GM23338 (cell line): ENCODE measurements around the gene PIK3IP1. TPM values are rescaled to one million over a fixed set of nuclear protein-coding genes. Genes with fewer than 3 reads are reported as not detected.

Experiments
- ATAC-seq: fragments of 200-7000 bp; cut with Tn5 transposase; 3 replicates; pipeline ENCODE4 v1.9.1; 2020
- DNase-seq: peaks from one replicate; pipeline ENCODE4 v3.0.0-alpha.2; 2015; ENCODE audit warnings: low spot score
- H2AFZ ChIP-seq: fragments of 200-600 bp; sonication (generic); 2 replicates; pipeline ENCODE4 v1.8.0; 2016; ENCODE audit warnings: antibody characterized with exemption, mild to moderate bottlenecking, moderate library complexity
- H3F3A ChIP-seq: fragments of 200-600 bp; sonication (generic); replicated peaks from 2 replicates; pipeline ENCODE4 v1.8.0; 2017; ENCODE audit warnings: antibody characterized with exemption, mixed run types, low read depth
- H3K27ac ChIP-seq: fragments of 200-600 bp; sonication (generic); 2 replicates; pipeline ENCODE4 v1.6.1; 2016; ENCODE audit warnings: low read depth
- H3K27me3 ChIP-seq: fragments of 200-600 bp; sonication (generic); 2 replicates; pipeline ENCODE4 v1.8.0; 2016; ENCODE audit warnings: mild to moderate bottlenecking, mixed run types, moderate library complexity; ENCODE audit not compliant: insufficient read depth
- H3K36me3 ChIP-seq: fragments of 200-600 bp; sonication (generic); 2 replicates; pipeline ENCODE4 v1.8.0; 2016; ENCODE audit warnings: mild to moderate bottlenecking; ENCODE audit not compliant: insufficient read depth
- H3K4me1 ChIP-seq: fragments of 200-600 bp; sonication (generic); 2 replicates; pipeline ENCODE4 v1.8.0; 2016; ENCODE audit warnings: mild to moderate bottlenecking, moderate library complexity; ENCODE audit not compliant: insufficient read depth
- H3K4me2 ChIP-seq: fragments of 200-600 bp; sonication (generic); 2 replicates; pipeline ENCODE4 v1.7.1; 2017; ENCODE audit warnings: mixed run types
- H3K4me3 ChIP-seq: fragments of 200-600 bp; sonication (generic); 2 replicates; pipeline ENCODE4 v1.6.1; 2016; ENCODE audit warnings: mixed run types
- H3K79me2 ChIP-seq: fragments of 200-600 bp; sonication (generic); replicated peaks from 2 replicates; pipeline ENCODE4 v1.8.0; 2017; ENCODE audit warnings: mild to moderate bottlenecking; ENCODE audit not compliant: insufficient read depth
- H3K9me2 ChIP-seq: fragments of 200-600 bp; sonication (generic); 2 replicates; pipeline ENCODE4 v1.8.0; 2017; ENCODE audit not compliant: insufficient read depth
- H4K20me1 ChIP-seq: fragments of 200-600 bp; sonication (generic); replicated peaks from 2 replicates; pipeline ENCODE4 v1.8.0; 2017; ENCODE audit warnings: mild to moderate bottlenecking; ENCODE audit not compliant: insufficient read depth
- H3K27ac Mint-ChIP-seq: 2 replicates; pipeline ENCODE4 v1.8.0; 2020; ENCODE audit warnings: inconsistent platforms, mild to moderate bottlenecking, moderate library complexity, mixed read lengths
- H3K27me3 Mint-ChIP-seq: 3 replicates; pipeline ENCODE4 v1.8.0; 2022; ENCODE audit warnings: low read depth, mild to moderate bottlenecking, moderate library complexity, mixed read lengths, inconsistent platforms; ENCODE audit not compliant: insufficient read depth, poor library complexity
- H3K36me3 Mint-ChIP-seq: 3 replicates; pipeline ENCODE4 v1.8.0; 2021; ENCODE audit warnings: low read depth, mild to moderate bottlenecking, inconsistent platforms, moderate library complexity, mixed read lengths
- H3K4me1 Mint-ChIP-seq: 3 replicates; pipeline ENCODE4 v1.8.0; 2020; ENCODE audit warnings: mild to moderate bottlenecking, inconsistent platforms, mixed read lengths
- H3K4me3 Mint-ChIP-seq: 3 replicates; pipeline ENCODE4 v1.8.0; 2021; ENCODE audit warnings: moderate library complexity, mild to moderate bottlenecking, inconsistent platforms, mixed read lengths
- H3K9me3 Mint-ChIP-seq: 3 replicates; pipeline ENCODE4 v1.8.0; 2020; ENCODE audit warnings: moderate library complexity, mild to moderate bottlenecking, inconsistent platforms, mixed read lengths
- CREB1 ChIP-seq: fragments of 250-450 bp; sonication (Bioruptor Pico); IDR thresholded peaks from 2 replicates; pipeline ENCODE4 v1.5.0; 2020; ENCODE audit warnings: low read depth, mild to moderate bottlenecking, moderate library complexity
- CTCF ChIP-seq, 2 experiments: fragments of 200-600 bp in 1 of 2; sonication (generic) in 1 of 2; conservative IDR thresholded peaks; 2 replicates each; pipeline versions ENCODE4 v1.5.1 to v1.6.1; 2016 to 2017; ENCODE audit warnings: antibody characterized with exemption in 2 of 2, low read depth in 2 of 2, mild to moderate bottlenecking in 2 of 2, moderate library complexity in 1 of 2
- ETS1 ChIP-seq: IDR thresholded peaks from 2 replicates; pipeline ENCODE4 v1.6.1; 2016; ENCODE audit warnings: antibody characterized with exemption
- EZH2 ChIP-seq: fragments of 200-600 bp; sonication (generic); IDR thresholded peaks from one replicate; pipeline ENCODE4 v1.8.0; 2017; ENCODE audit warnings: antibody characterized with exemption, mild to moderate bottlenecking, low read depth; ENCODE audit not compliant: unreplicated experiment
- EZH2phosphoT487 ChIP-seq: fragments of 200-600 bp; sonication (generic); IDR thresholded peaks from one replicate; pipeline ENCODE4 v1.8.1; 2018; ENCODE audit warnings: antibody characterized with exemption; ENCODE audit not compliant: unreplicated experiment
- JUNB ChIP-seq: IDR thresholded peaks from one replicate; pipeline ENCODE4 v1.6.1; 2016; ENCODE audit warnings: antibody characterized with exemption; ENCODE audit not compliant: unreplicated experiment
- NANOG ChIP-seq: IDR thresholded peaks from 2 replicates; pipeline ENCODE4 v1.6.1; 2016; ENCODE audit warnings: antibody characterized with exemption, borderline replicate concordance
- POLR2AphosphoS5 ChIP-seq: IDR thresholded peaks from 2 replicates; pipeline ENCODE4 v1.6.1; 2016; ENCODE audit warnings: antibody characterized with exemption, low read depth
- REST ChIP-seq: IDR thresholded peaks from one replicate; pipeline ENCODE4 v1.6.1; 2018; ENCODE audit warnings: antibody characterized with exemption; ENCODE audit not compliant: unreplicated experiment
- STAT1 ChIP-seq: IDR thresholded peaks from one replicate; pipeline ENCODE4 v1.6.1; 2016; ENCODE audit warnings: antibody characterized with exemption; ENCODE audit not compliant: unreplicated experiment
- ZNF114 ChIP-seq: fragments of 250-450 bp; sonication (Bioruptor Pico); IDR thresholded peaks from 2 replicates; pipeline ENCODE4 v1.5.0; 2020; ENCODE audit warnings: mild to moderate bottlenecking, moderate library complexity
- ZNF331 ChIP-seq: fragments of 250-450 bp; sonication (Bioruptor Pico); IDR thresholded peaks from 2 replicates; pipeline ENCODE4 v1.5.0; 2020; ENCODE audit warnings: low read depth, mild to moderate bottlenecking, moderate library complexity
- ZNF462 ChIP-seq: fragments of 250-450 bp; sonication (Bioruptor Pico); IDR thresholded peaks from 2 replicates; pipeline ENCODE4 v1.5.0; 2020; ENCODE audit warnings: mild to moderate bottlenecking, moderate library complexity
- polyA plus RNA-seq: library from polyadenylated mRNA; unstranded; fragments of >200 nt; fragmentation: Nextera tagmentation; extraction: Ambion mirVana; gene quantifications from 2 replicates; pipeline ENCODE4 v1.2.1, GENCODE V29; 2016
- total RNA-seq: library from RNA; depleted of rRNA; stranded (reverse); fragments of >200 nt; shearing (Covaris generic); gene quantifications from 2 replicates; pipeline ENCODE4 v1.2.3, GENCODE V29; 2014

Gene PIK3IP1
- total and polyA plus RNA-seq, 2 experiments from 2014 or later, result 1.1 to 2.2 TPM

GRCh38 chr22:31302006-31302405 is 9.7 kb upstream of the PIK3IP1 start:
- H3K9me2 ChIP-seq, result no peaks in the 10 kb centered on the region
- H3K4me3 ChIP-seq, result no peak overlapping the region
- no peaks in the 10 kb centered on the region for H3K27me3 Mint-ChIP-seq
- ATAC-seq, result no peak
- no peak overlapping the region for H3K4me3 Mint-ChIP-seq
- H3K36me3 ChIP-seq, result no peaks in the 10 kb centered on the region
- H3K79me2 ChIP-seq, result no peaks in the 10 kb centered on the region
- no peaks in the 10 kb centered on the region for H4K20me1 ChIP-seq
- H3K27ac Mint-ChIP-seq, result no peak overlapping the region
- no peak overlapping the region for H3K27ac ChIP-seq
- no peaks in the 10 kb centered on the region for H3K4me1 ChIP-seq
- no peaks in the 10 kb centered on the region for H3K27me3 ChIP-seq
- TF ChIP-seq EZH2 (no peak), ZNF331 (CRISPR knock-in tag) (no peak), JUNB (no peak), ZNF114 (CRISPR knock-in tag) (no peak), ZNF462 (CRISPR knock-in tag) (no peak), CTCF (conservative IDR thresholded peaks at IDR 0.05; ENCODE audit: low read depth in 2 of 2) (no peak), ETS1 (no peak), CREB1 (CRISPR knock-in tag) (no peak), STAT1 (no peak), REST (no peak), POLR2AphosphoS5 (no peak), NANOG (no peak), EZH2phosphoT487 (no peak)
- H3K36me3 Mint-ChIP-seq, result no peaks in the 10 kb centered on the region
- no peak overlapping the region for H3K4me2 ChIP-seq
- no peak for DNase-seq
- H2AFZ ChIP-seq, result no peak overlapping the region; the same call in 1 of the 2 replicates
- no peaks in the 10 kb centered on the region for H3K4me1 Mint-ChIP-seq
- H3K9me3 Mint-ChIP-seq, result no peaks in the 10 kb centered on the region
- H3F3A ChIP-seq, result no peaks in the 10 kb centered on the region
